HG02981 (cell line): Measurements from ENCODE around the gene NHLRC2.
A peak's percentile ranks its signal among the peaks of the same experiment; 100 is the strongest.
"Not testable (repeated sequence)": the region's sequence is repeated elsewhere in the genome, so short reads cannot be mapped to it uniquely, and the experiment has no call there.

ENCODE experiments used
- ATAC-seq: cut with Tn5 transposase; IDR thresholded peaks from one replicate; pipeline ENCODE4 v1.9.1; 2021; ENCODE audit warnings: mild to moderate bottlenecking, moderate library complexity; ENCODE audit not compliant: unreplicated experiment

The NHLRC2 gene

GRCh38 chr10:113854013-113854760 is at the start of gene NHLRC2, which contains the start of gene DCLRE1A:
NHLRC2 (plus strand) TSS chr10:113854661; CDS start chr10:113854873, 212 bp downstream.
DCLRE1A (minus strand) TSS chr10:113854082; CDS start chr10:113853182, 900 bp downstream.
- ATAC-seq: peak; percentile 35

GRCh38 chr10:113806503-113806902 is 48.0 kb upstream of the NHLRC2 start:
- no peak for ATAC-seq

- no peak for ATAC-seq
Observed at GRCh38 chr10:113808168-113808567, 46.3 kb upstream of the NHLRC2 start.

- ATAC-seq: not testable (repeated sequence)
Observed at GRCh38 chr10:113814700-113815099, 39.8 kb upstream of the NHLRC2 start.

GRCh38 chr10:113819989-113820388 is 34.5 kb upstream of the NHLRC2 start:
- no peak for ATAC-seq

GRCh38 chr10:113820507-113820906 is 34.0 kb upstream of the NHLRC2 start:
- ATAC-seq: no peak

- not testable (repeated sequence) for ATAC-seq
Observed at GRCh38 chr10:113821306-113821705, 33.2 kb upstream of the NHLRC2 start.

GRCh38 chr10:113822174-113822573 is 32.3 kb upstream of the NHLRC2 start:
- ATAC-seq: no peak

- ATAC-seq: no peak
Observed at GRCh38 chr10:113823389-113823788, 31.1 kb upstream of the NHLRC2 start.

- ATAC-seq: no peak
Observed at GRCh38 chr10:113825791-113826190, 28.7 kb upstream of the NHLRC2 start.

GRCh38 chr10:113828567-113828966 is 25.9 kb upstream of the NHLRC2 start:
- not testable (repeated sequence) for ATAC-seq

GRCh38 chr10:113842171-113842570 is 12.3 kb upstream of the NHLRC2 start:
- no peak for ATAC-seq

GRCh38 chr10:113843972-113844485 is 10.4 kb upstream of the NHLRC2 start:
- no peak for ATAC-seq

- no peak for ATAC-seq
Observed at GRCh38 chr10:113846036-113846435, 8.4 kb upstream of the NHLRC2 start.

GRCh38 chr10:113849140-113849803 is 5.2 kb upstream of the NHLRC2 start:
- no peak for ATAC-seq

- no peak for ATAC-seq
Observed at GRCh38 chr10:113849946-113850345, 4.5 kb upstream of the NHLRC2 start.

- ATAC-seq: no peak
Observed at GRCh38 chr10:113853578-113854012, 866 bp upstream of the NHLRC2 start.

- peak; percentile 36 for ATAC-seq
Observed at GRCh38 chr10:113854761-113855588, 514 bp downstream of the NHLRC2 start.

GRCh38 chr10:113856563-113856962 is 2.1 kb downstream of the NHLRC2 start:
- no peak for ATAC-seq

- ATAC-seq: no peak
Observed at GRCh38 chr10:113857210-113857609, 2.7 kb downstream of the NHLRC2 start.

GRCh38 chr10:113858541-113858940 is 4.1 kb downstream of the NHLRC2 start:
- no peak for ATAC-seq
